ENCODE results near the gene TMEM207. TPM values are rescaled to one million over a fixed set of nuclear protein-coding genes. Genes with fewer than 3 reads are reported as not detected.

The TMEM207 gene
- total RNA-seq, 1 experiment from 2014 or later = not detected

DNA sequence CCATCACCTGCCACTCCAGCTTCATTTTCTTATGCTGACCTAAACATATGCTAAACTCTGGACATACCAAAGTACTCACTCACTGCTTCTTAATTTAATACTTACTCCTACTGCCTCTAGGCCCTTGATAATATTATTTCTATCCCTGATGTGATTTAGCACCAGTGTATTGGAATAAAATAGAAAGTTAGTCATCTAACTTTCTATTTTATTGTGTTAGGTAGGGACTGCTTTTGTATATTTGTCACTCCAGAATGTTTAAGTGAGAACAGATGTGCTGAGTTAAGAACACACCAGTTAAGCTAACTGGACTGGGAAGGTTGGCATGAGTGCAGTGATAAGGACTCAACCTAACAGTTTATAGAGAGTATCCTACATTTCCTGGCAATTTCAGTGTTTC is 68.3 kb downstream of the TMEM207 start:
- no TSS peak for BruUV-seq (replicated peaks)
- no peaks in the 10 kb centered on the region for H4K20me1 ChIP-seq (ENCODE audit: insufficient read depth)
- H3K9me3 ChIP-seq (ENCODE audit: control insufficient read depth in 1 of 2, insufficient read depth in 1 of 2, low read depth in 1 of 2, low read length in 2 of 2) = no peaks in the 10 kb centered on the region
- ChIA-PET CTCF (no interaction called here), RAD21 (ENCODE audit: low non-redundant PET in 1 of 2, low total read pairs in 2 of 2, uncharacterized antibody in 2 of 2, unreplicated experiment in 2 of 2) (no interaction called here), POLR2A (no interaction called here)
- no peak overlapping the region for H3K4me3 ChIP-seq (replicated peaks in 1 of 2; ENCODE audit: low read depth in 1 of 2, low read length in 2 of 2)
- no peaks in the 10 kb centered on the region for H3K36me3 ChIP-seq (ENCODE audit: control insufficient read depth in 1 of 2, insufficient read depth in 2 of 2, low read length in 2 of 2)
- H3K27ac ChIP-seq (ENCODE audit: low read depth, low read length) = no peak overlapping the region
- intact Hi-C loops (cut with micrococcal nuclease) = loop anchor here (10.0 kb wide), 1 partner anchor 357 kb away; no protein-coding TSS in a partner anchor
- H3K4me1 ChIP-seq (ENCODE audit: control insufficient read depth in 1 of 2, insufficient read depth in 2 of 2, low read length in 2 of 2) = peaks cover 4 to 12% of the 10 kb centered on the region in 2 experiments; a peak in 2 of 4 replicates
- DNase-seq (ENCODE audit: low read depth, low spot score) = no peak
- no peaks in the 10 kb centered on the region for H3K27me3 ChIP-seq (ENCODE audit: insufficient read depth, low read length)
- H3K9ac ChIP-seq (ENCODE audit: low read length) = no peak overlapping the region
- H2AFZ ChIP-seq (ENCODE audit: low read depth, low read length, poor library complexity, severe bottlenecking) = no peak overlapping the region
- H3K79me2 ChIP-seq (ENCODE audit: insufficient read depth, low read length) = no peaks in the 10 kb centered on the region
- TF ChIP-seq, protein P1, sequence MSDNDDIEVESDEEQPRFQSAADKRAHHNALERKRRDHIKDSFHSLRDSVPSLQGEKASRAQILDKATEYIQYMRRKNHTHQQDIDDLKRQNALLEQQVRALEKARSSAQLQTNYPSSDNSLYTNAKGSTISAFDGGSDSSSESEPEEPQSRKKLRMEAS (IDR thresholded peaks at IDR 0.05) = no peak
- TF ChIP-seq TCF7L2 (IDR thresholded peaks at IDR 0.05; ENCODE audit: borderline replicate concordance, extremely low read depth, insufficient read depth, insufficient read length) (no peak), FOSL1 (IDR thresholded peaks at IDR 0.05; ENCODE audit: low read depth) (no peak), SIN3A (IDR thresholded peaks at IDR 0.05; ENCODE audit: low read depth) (no peak), SP1 (IDR thresholded peaks at IDR 0.05; ENCODE audit: low read depth) (no peak), SRF (IDR thresholded peaks at IDR 0.05; ENCODE audit: low read depth) (no peak), JUND (IDR thresholded peaks at IDR 0.05) (no peak), ZFX (IDR thresholded peaks at IDR 0.05) (no peak), CEBPB (IDR thresholded peaks at IDR 0.05; ENCODE audit: low read depth) (no peak), EZH2 (IDR thresholded peaks at IDR 0.05) (no peak), RAD21 (IDR thresholded peaks at IDR 0.05; ENCODE audit: low read depth) (no peak)
- TF ChIP-seq, protein P2, sequence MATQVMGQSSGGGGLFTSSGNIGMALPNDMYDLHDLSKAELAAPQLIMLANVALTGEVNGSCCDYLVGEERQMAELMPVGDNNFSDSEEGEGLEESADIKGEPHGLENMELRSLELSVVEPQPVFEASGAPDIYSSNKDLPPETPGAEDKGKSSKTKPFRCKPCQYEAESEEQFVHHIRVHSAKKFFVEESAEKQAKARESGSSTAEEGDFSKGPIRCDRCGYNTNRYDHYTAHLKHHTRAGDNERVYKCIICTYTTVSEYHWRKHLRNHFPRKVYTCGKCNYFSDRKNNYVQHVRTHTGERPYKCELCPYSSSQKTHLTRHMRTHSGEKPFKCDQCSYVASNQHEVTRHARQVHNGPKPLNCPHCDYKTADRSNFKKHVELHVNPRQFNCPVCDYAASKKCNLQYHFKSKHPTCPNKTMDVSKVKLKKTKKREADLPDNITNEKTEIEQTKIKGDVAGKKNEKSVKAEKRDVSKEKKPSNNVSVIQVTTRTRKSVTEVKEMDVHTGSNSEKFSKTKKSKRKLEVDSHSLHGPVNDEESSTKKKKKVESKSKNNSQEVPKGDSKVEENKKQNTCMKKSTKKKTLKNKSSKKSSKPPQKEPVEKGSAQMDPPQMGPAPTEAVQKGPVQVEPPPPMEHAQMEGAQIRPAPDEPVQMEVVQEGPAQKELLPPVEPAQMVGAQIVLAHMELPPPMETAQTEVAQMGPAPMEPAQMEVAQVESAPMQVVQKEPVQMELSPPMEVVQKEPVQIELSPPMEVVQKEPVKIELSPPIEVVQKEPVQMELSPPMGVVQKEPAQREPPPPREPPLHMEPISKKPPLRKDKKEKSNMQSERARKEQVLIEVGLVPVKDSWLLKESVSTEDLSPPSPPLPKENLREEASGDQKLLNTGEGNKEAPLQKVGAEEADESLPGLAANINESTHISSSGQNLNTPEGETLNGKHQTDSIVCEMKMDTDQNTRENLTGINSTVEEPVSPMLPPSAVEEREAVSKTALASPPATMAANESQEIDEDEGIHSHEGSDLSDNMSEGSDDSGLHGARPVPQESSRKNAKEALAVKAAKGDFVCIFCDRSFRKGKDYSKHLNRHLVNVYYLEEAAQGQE (IDR thresholded peaks at IDR 0.05; ENCODE audit: low read depth) = no peak
- TF ChIP-seq, protein P3, sequence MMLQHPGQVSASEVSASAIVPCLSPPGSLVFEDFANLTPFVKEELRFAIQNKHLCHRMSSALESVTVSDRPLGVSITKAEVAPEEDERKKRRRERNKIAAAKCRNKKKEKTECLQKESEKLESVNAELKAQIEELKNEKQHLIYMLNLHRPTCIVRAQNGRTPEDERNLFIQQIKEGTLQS (IDR thresholded peaks at IDR 0.05) = no peak
- TF ChIP-seq, protein P4, sequence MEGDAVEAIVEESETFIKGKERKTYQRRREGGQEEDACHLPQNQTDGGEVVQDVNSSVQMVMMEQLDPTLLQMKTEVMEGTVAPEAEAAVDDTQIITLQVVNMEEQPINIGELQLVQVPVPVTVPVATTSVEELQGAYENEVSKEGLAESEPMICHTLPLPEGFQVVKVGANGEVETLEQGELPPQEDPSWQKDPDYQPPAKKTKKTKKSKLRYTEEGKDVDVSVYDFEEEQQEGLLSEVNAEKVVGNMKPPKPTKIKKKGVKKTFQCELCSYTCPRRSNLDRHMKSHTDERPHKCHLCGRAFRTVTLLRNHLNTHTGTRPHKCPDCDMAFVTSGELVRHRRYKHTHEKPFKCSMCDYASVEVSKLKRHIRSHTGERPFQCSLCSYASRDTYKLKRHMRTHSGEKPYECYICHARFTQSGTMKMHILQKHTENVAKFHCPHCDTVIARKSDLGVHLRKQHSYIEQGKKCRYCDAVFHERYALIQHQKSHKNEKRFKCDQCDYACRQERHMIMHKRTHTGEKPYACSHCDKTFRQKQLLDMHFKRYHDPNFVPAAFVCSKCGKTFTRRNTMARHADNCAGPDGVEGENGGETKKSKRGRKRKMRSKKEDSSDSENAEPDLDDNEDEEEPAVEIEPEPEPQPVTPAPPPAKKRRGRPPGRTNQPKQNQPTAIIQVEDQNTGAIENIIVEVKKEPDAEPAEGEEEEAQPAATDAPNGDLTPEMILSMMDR (IDR thresholded peaks at IDR 0.05 in 2 of 3, conservative IDR thresholded peaks at IDR 0.05 in 1 of 3; ENCODE audit: borderline replicate concordance in 1 of 3, insufficient read depth in 1 of 3, low read depth in 2 of 3, low read length in 2 of 3) = no peak
- TF ChIP-seq, protein P5, sequence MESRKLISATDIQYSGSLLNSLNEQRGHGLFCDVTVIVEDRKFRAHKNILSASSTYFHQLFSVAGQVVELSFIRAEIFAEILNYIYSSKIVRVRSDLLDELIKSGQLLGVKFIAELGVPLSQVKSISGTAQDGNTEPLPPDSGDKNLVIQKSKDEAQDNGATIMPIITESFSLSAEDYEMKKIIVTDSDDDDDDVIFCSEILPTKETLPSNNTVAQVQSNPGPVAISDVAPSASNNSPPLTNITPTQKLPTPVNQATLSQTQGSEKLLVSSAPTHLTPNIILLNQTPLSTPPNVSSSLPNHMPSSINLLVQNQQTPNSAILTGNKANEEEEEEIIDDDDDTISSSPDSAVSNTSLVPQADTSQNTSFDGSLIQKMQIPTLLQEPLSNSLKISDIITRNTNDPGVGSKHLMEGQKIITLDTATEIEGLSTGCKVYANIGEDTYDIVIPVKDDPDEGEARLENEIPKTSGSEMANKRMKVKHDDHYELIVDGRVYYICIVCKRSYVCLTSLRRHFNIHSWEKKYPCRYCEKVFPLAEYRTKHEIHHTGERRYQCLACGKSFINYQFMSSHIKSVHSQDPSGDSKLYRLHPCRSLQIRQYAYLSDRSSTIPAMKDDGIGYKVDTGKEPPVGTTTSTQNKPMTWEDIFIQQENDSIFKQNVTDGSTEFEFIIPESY (IDR thresholded peaks at IDR 0.05; ENCODE audit: extremely low read depth, insufficient replicate concordance, low read length) = no peak
- ATAC-seq = no peak
- H3K9me2 ChIP-seq (ENCODE audit: insufficient read depth) = no peaks in the 10 kb centered on the region
- no peak overlapping the region for H3K4me2 ChIP-seq (ENCODE audit: low read length)

Measured in HCT116 (cell line).